Measurements from ENCODE around the gene NCAPG2. TPM values are rescaled to one million over a fixed set of nuclear protein-coding genes. Genes with fewer than 3 reads are reported as not detected.

The NCAPG2 gene
- total and polyA plus RNA-seq, 10 of the 15 experiments (the other 5 are each of a cell fraction or from before 2014, with no cell fraction given) = 11.2 to 78.2 (median 49.2) TPM

DNA sequence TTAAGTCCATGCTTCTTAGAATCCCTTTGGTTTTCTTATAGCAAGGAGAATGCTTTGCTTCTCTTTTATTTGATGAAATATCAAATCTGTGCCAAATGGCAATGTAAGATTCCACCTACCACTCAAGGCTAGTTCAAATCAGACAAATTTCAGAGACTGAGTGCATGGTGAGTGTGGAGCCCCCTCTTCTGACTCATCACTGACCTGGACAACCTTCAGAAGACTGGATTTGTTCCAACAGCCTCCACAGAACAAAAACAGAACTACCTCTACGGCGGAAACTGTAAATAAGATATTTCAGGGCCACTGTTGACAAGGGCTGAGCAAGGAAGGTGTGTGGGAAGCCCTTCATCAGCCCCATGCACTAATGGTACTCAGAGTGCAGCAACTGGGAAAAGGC is 21.1 kb downstream of the NCAPG2 start:
- FAIRE-seq = no peak
- no peak overlapping the region for H3K9ac ChIP-seq (ENCODE audit: control insufficient read depth, insufficient read depth, low read length)
- no peak for ATAC-seq
- no peaks in the 10 kb centered on the region for H3K27me3 ChIP-seq (replicated peaks in 1 of 2; ENCODE audit: control insufficient read depth in 2 of 2, insufficient read depth in 2 of 2, low read length in 1 of 2)
- H3K79me2 ChIP-seq (ENCODE audit: control insufficient read depth, insufficient read depth, low read length) = no peaks in the 10 kb centered on the region
- in situ Hi-C loops (cut with MboI) = no loop called here
- H3K4me2 ChIP-seq (ENCODE audit: control insufficient read depth, insufficient read depth) = no peak overlapping the region
- H3K36me3 ChIP-seq (ENCODE audit: control insufficient read depth in 2 of 2, insufficient read depth in 2 of 2, low read length in 1 of 2) = peaks cover 14 to 18% of the 10 kb centered on the region in 2 experiments
- intact Hi-C loops (cut with micrococcal nuclease; ENCODE audit: unreplicated experiment) = no loop called here
- no peak overlapping the region for H3K4me3 ChIP-seq
- ChIA-PET RAD21 (ENCODE audit: unreplicated experiment) (no interaction called here), SMC1A (ENCODE audit: uncharacterized antibody, unreplicated experiment) (no interaction called here), POLR2A (no interaction called here), CTCF (no interaction called here)
- H4K20me1 ChIP-seq (ENCODE audit: control insufficient read depth, insufficient read depth) = no peaks in the 10 kb centered on the region
- H3K9me3 ChIP-seq (replicated peaks; ENCODE audit: control insufficient read depth, insufficient read depth, low read length) = no peaks in the 10 kb centered on the region
- 100% methylated on average over 2 of the region's 2 CpGs for WGBS (ENCODE audit: insufficient coverage, insufficient replicate concordance, low lambda C conversion rate, missing lambda C conversion rate)
- no peak overlapping the region for H2AFZ ChIP-seq (ENCODE audit: control insufficient read depth, low read depth, low read length)
- H3K4me1 ChIP-seq (ENCODE audit: control insufficient read depth, insufficient read depth, low read length) = no peaks in the 10 kb centered on the region
- TF ChIP-seq, protein P1, sequence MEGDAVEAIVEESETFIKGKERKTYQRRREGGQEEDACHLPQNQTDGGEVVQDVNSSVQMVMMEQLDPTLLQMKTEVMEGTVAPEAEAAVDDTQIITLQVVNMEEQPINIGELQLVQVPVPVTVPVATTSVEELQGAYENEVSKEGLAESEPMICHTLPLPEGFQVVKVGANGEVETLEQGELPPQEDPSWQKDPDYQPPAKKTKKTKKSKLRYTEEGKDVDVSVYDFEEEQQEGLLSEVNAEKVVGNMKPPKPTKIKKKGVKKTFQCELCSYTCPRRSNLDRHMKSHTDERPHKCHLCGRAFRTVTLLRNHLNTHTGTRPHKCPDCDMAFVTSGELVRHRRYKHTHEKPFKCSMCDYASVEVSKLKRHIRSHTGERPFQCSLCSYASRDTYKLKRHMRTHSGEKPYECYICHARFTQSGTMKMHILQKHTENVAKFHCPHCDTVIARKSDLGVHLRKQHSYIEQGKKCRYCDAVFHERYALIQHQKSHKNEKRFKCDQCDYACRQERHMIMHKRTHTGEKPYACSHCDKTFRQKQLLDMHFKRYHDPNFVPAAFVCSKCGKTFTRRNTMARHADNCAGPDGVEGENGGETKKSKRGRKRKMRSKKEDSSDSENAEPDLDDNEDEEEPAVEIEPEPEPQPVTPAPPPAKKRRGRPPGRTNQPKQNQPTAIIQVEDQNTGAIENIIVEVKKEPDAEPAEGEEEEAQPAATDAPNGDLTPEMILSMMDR (IDR thresholded peaks at IDR 0.05 in 2 of 3, conservative IDR thresholded peaks at IDR 0.05 in 1 of 3; ENCODE audit: control insufficient read depth in 2 of 3, extremely low read depth in 1 of 3, insufficient read depth in 1 of 3, low read depth in 3 of 3, low read length in 3 of 3) = no peak
- TF ChIP-seq SUZ12 (IDR thresholded peaks at IDR 0.05; ENCODE audit: unreplicated experiment) (no peak), ZZZ3 (IDR thresholded peaks at IDR 0.05; ENCODE audit: control insufficient read depth, insufficient read length, low read depth) (no peak), RAD51 (IDR thresholded peaks at IDR 0.05) (no peak), PAX5 (IDR thresholded peaks at IDR 0.05; ENCODE audit: borderline replicate concordance, low read depth, low read length) (no peak), SUPT20H (IDR thresholded peaks at IDR 0.05; ENCODE audit: borderline replicate concordance, control insufficient read depth, low read depth, low read length) (no peak), RELA (IDR thresholded peaks at IDR 0.05; ENCODE audit: borderline replicate concordance, partially characterized antibody) (no peak), POLR2AphosphoS2 (IDR thresholded peaks at IDR 0.05; ENCODE audit: low read depth, low read length) (no peak), RB1 (IDR thresholded peaks at IDR 0.05; ENCODE audit: borderline replicate concordance) (no peak), MYC (IDR thresholded peaks at IDR 0.05; ENCODE audit: insufficient read depth, insufficient read length, insufficient replicate concordance, low read length, severe bottlenecking) (no peak), NRF1 (conservative IDR thresholded peaks at IDR 0.05; ENCODE audit: low read depth, low read length) (no peak)
- TF ChIP-seq, protein P2, sequence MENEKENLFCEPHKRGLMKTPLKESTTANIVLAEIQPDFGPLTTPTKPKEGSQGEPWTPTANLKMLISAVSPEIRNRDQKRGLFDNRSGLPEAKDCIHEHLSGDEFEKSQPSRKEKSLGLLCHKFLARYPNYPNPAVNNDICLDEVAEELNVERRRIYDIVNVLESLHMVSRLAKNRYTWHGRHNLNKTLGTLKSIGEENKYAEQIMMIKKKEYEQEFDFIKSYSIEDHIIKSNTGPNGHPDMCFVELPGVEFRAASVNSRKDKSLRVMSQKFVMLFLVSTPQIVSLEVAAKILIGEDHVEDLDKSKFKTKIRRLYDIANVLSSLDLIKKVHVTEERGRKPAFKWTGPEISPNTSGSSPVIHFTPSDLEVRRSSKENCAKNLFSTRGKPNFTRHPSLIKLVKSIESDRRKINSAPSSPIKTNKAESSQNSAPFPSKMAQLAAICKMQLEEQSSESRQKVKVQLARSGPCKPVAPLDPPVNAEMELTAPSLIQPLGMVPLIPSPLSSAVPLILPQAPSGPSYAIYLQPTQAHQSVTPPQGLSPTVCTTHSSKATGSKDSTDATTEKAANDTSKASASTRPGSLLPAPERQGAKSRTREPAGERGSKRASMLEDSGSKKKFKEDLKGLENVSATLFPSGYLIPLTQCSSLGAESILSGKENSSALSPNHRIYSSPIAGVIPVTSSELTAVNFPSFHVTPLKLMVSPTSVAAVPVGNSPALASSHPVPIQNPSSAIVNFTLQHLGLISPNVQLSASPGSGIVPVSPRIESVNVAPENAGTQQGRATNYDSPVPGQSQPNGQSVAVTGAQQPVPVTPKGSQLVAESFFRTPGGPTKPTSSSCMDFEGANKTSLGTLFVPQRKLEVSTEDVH (IDR thresholded peaks at IDR 0.05; ENCODE audit: low read depth, partially characterized antibody) = no peak
- no peak overlapping the region for H3K27ac ChIP-seq (ENCODE audit: control insufficient read depth, insufficient read depth)
- BruUV-seq (replicated peaks) = no TSS peak
- DNase-seq (ENCODE audit: low read depth, low spot score) = no peak
